Activated CD4-positive, alpha-beta T cell treated with anti-CD3 and anti-CD28 coated beads for 24 hours (primary cell): ENCODE measurements around the gene CCDC34.
"Not testable (repeated sequence)": the region's sequence is repeated elsewhere in the genome, so short reads cannot be mapped to it uniquely, and the experiment has no call there.

Experiments
- DNase-seq, 2 donors: peaks; one replicate each; pipeline ENCODE4 v3.0.0-alpha.2; 2020; ENCODE audit warnings: low read depth in 2 of 2

The CCDC34 gene

DNA sequence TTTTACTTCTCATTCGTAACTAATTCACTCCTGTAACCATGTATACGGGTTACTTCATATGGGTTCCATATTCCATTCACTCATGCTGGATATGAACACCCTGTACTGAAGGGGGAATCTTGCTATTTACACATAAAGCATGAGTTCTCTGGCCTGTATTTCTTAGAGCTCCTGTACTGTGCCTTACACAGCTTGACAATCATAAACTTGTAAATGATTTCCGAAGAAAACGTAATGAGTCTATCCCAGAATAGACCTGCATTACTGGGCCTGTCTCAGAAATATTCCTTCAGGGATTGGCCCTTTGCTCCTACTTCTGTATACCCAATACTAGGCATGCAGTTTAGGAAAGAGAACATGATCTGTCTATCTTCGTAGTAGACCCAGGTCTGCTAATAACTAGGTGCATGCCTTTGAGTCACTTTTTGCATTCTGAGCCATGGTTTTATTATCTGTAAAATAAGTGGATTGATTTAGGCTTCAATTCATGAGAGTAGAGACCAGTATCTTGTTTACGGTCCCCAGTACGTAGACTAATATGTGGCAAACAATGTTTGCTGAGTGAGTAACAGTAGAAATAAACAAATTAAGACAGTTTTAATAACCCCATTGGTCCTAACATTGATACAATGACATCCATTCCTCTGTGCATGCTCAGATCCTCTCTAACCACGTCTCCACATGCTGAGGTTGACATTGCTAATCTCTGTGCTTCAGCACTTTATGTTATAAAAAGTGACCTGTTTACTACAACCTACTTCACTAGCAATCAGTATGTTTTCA is 1.2 kb downstream of the CCDC34 start:
- no peak for DNase-seq

- no peak for DNase-seq
Measured at GRCh38 chr11:27358296-27358695, 4.7 kb downstream of the CCDC34 start.

- DNase-seq, result no peak
Measured at GRCh38 chr11:27357250-27357649, 5.8 kb downstream of the CCDC34 start.

DNA sequence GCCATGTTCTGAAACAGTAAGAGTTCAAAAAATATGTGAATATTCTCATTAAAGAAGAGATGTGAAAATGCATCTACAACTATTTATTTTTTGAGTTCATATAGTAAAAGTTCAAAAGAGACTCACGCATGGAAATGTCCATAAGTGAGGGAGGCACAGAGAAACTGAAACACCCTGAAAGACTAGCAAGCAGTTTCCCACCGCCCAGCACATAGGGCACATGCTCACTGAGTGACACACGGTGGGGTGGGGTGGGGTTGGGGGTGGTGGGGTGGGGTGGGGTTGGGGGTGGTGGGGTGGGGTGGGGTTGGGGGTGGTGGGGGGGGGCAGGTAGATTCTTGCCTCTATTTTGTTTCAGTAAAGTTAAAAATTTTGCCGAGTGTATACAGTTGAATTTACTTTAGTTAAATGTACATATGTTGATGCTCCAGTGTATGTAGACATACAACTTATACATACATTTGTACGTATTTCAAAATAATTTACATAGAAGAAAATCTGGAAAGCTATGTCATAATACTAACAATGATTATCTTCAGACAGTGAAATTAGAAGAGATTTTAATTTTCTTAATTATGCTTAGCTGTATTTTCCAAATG is 6.3 kb downstream of the CCDC34 start:
- DNase-seq, result no peak

DNA sequence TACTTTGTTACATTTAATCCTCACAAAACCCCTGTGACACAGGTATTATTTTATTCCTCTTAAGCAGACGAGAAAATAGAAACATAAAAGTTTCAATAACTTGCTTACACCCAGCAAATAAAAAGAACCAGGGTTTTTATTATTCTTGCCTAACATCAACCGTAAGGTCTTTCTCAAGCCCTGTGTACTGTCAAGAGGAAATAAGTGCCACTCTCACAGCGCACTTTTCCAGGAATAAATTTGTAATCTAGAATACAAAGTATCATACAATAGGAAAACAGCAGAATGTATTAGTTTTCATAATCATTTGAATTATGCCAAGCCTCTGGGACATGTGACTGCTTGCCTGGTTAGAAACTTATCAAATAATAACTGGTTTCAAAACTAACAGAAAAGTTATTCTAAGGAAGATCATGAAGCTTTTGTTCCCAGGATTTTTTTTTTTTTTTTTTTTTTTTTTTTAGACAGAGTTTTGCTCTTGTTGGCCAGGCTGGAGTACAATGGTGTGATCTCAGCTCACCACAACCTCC is 7.4 kb downstream of the CCDC34 start:
- no peak for DNase-seq

DNA sequence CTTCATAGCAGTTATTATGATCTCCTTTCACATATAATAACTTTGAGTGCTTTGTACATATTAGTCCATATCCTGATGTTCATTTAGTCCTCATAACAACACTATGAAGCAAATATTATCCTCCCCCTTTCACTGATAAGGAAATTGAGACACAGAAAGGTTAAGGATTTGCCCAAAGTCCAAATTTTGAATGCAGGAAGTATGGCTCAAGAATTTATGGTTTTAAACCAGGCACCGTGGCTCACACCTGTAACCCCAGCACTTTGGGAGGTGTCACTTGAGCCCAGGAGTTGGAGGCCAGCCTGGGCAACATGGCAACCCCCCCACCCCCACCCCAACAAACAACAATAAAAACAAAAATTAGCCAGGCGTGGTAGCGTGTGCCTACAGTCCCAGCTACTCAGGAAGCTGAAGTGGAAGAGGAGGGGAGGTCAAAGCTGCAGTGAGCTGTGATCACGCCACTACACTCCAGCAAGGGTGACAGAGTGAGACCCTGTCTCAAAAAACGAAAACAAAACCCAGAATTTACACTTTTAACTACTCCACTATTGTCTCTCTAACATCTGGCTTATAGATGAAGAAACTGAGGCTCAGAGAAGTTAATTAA is 8.6 kb downstream of the CCDC34 start:
- DNase-seq, result no peak

DNA sequence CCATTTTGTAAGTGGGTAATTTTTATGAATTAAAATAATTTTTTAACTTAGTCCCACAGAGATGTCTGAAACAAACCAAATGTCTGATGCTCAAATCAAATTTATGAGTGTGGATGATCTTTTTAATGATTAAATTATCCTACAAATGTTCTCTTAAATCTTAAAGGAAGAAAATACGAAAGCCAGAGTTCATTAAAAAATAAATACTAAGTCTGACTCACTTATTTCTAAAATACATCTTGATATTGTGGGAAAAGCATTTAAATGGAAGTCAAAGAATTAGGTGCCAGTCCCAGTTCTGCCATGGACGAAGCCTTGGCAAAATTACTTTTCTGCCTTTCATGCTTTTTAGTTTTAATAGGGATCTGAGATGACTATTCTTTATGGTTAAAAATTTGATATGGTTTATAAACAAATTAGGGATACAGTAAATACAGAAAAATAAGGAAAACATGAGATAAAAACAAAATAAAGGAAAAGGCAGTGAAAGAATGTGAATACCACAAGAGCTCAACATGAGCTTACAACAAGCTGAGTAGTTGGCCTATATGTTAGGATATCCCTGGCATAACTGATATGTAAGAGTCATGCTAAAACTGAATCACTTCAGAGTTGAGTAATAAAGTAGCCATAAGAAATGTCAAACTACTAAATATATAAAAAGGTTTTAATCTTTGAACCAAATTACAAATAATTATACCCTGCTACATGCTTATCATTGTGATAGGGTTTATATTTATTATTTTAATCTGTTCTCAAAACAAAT is 9.2 kb downstream of the CCDC34 start:
- DNase-seq, result no peak

DNA sequence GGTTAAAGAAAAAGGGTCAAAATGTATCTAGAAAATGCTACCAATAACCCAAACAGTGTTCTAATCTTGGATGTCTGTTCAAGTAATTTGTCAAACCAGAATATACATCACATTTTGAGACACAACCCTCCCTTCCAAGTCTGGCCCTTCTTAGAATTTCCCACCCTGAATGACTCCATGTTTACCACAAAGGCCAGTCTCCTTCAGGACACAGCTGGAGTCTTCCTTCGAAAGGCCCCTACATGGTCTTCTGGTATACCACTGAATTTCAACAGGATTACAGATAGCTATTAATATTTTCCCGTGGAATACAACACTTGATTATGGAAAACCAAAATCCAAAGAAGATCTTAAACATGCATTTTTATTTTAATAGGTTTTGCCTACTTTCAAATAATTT is 10.2 kb downstream of the CCDC34 start:
- no peak for DNase-seq

- no peak for DNase-seq
Measured at GRCh38 chr11:27350511-27350910, 12.5 kb downstream of the CCDC34 start.

- no peak for DNase-seq
Measured at GRCh38 chr11:27349919-27350318, 13.1 kb downstream of the CCDC34 start.

DNA sequence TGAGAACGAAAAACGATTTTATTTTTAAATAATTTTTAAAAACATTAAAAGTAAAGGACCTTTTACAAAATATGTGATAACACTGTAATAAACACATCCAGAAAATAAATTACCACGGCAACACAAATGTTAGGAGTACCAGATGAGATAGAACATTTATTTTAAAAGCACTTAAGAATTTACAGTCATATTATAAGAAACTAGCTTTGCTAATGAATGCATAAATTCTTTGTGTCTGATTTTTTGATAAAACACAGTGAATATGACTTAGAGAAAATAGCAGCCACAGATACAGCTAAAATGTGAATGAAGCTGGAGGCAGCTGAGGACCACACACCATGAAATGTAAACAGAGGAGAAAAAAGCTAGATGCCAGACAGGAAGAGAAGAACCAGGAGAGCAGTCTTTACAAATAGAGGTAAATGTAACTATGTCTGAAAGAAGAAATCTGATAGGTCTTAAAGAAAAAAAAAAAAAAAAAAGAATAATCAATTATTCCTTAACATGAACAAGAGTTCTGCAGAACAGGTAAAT is 14.6 kb downstream of the CCDC34 start:
- DNase-seq, result no peak

- DNase-seq, result no peak
Measured at GRCh38 chr11:27347359-27348339, 15.4 kb downstream of the CCDC34 start.

DNA sequence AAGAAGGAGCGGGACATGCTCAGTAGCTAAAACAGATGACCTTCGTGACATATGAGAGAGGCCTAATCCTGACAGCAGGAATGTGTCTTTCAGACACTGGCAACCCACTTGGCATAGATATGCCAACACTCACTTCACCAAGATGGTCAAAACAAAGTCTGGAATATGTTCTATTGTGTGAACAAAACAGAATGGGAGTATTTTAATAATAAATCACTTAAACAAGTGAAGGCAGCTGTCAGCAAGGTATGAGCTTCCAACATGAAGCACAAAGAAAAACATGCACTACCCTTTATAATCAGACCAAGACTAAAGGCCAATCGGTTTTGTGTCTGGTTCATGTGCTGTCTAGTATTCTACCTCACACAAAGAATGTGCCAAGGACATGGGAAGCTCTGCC is 23.1 kb downstream of the CCDC34 start:
- DNase-seq, result no peak

DNA sequence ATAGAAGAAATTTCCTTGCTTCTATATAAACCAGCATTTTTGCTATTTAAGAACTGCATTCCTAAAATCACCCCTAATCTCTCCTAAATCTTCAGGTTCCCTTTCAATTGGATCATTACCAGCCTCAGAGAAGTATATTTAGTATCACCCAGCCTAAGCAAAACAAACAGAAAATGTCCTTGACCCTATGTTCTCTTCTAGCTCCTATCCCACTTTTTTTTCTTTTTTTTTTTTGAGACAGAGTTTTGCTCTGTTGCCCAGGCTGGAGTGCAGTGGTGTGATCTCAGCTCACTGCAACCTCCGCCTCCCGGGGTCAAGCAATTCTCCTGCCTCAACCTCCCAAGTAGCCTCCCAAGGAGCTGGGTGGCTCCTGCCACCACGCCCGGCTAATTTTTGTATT is 28.3 kb downstream of the CCDC34 start:
- DNase-seq, result not testable (repeated sequence)

DNA sequence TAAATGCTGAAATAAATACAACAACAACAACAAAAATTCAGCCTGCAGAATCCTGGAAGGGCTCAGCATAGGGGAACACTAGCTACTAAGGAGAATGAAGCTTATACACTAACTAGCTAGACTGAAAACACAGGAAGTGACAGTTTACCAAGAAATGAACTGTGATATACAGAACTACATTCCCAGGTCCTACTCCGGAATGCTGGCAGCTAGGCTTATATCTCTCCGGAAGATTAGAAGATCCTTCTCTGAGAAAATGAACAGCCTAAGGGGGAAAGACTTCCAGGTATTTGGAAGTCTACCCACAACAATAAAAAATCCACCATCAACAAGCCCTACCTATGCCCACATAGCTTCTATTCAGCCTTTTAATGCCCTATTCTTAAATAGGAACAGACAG is 31.0 kb downstream of the CCDC34 start:
- no peak for DNase-seq

GRCh38 chr11:27330633-27331270 is 32.3 kb downstream of the CCDC34 start:
- DNase-seq, result no peak

DNA sequence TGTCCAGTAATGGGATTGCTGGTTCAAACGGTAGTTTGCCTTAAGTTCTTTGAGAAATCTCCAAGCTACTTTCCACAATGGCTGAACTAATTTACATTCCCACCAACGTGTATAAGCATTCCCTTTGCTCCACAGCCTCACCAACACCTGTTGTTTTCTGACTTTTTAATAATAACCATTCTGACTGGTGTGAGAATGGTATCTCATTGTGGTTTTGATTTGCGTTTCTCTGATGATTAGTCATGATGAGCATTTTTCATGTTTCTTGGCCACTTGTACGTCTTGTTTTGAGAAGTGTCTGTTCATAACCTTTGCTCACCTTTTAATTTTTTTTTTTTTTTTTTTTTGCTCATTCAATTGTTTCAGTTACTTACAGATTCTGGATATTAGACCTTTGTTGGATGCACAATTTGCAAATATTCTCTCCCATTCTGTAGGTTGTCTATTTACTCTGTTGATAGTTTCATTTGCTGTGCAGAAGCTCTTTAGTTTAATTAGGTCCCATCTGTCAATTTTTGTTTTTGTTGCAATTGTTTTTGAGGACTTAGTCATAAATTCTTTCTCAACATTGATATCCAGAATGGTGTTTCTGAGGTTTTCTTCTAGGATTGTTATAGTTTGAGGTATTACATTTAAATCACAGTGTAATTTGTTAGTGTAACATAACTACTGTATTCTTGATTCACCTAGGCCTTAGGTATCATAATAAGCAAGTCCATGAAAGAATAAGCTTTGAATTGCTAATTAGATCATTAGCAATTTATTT is 33.0 kb downstream of the CCDC34 start:
- no peak for DNase-seq

- no peak for DNase-seq
Measured at GRCh38 chr11:27328614-27329013, 34.4 kb downstream of the CCDC34 start.

GRCh38 chr11:27327064-27327463 is 36.0 kb downstream of the CCDC34 start:
- DNase-seq, result not testable (repeated sequence)
